IMR-90 (cell line): Measurements from ENCODE around the gene TMEM263. TPM values are rescaled to one million over a fixed set of nuclear protein-coding genes. Genes with fewer than 3 reads are reported as not detected.

Source experiments
- ATAC-seq: fragments of 200-7000 bp; cut with Tn5 transposase; 2 replicates; pipeline ENCODE4 v1.9.1; 2020; ENCODE audit warnings: low read depth, mild to moderate bottlenecking, moderate library complexity
- BruUV-seq: library from RNA; stranded (reverse); fragments of 400-500 nt; replicated peaks from 2 replicates; lab custom pipeline; 2021; lab: Mats Ljungman, UMichigan
- CTCF ChIA-PET: fragments of 300-600 bp; formaldehyde crosslinking; extraction: SDS; loops from one replicate; lab custom pipeline; 2021; ENCODE audit warnings: antibody characterized with exemption; lab: Yijun Ruan, JAX
- POLR2A ChIA-PET: fragments of 300-600 bp; sonication (Branson Sonifier 250); formaldehyde crosslinking; loops from one replicate; lab custom pipeline; 2022; ENCODE audit warnings: antibody characterized with exemption; ENCODE audit not compliant: unreplicated experiment; lab: Charles Lee
- DNase-seq: peaks from one replicate; pipeline ENCODE4 v3.0.0; 2013
- H2AFZ ChIP-seq: replicated peaks from 2 replicates; pipeline ENCODE3; 2013; ENCODE audit warnings: low read length, mild to moderate bottlenecking; ENCODE audit not compliant: poor library complexity
- H2AK5ac ChIP-seq: 2 replicates; pipeline ENCODE4 v1.6.1; 2013; ENCODE audit warnings: low read depth, low read length, inconsistent platforms
- H2AK9ac ChIP-seq: replicated peaks from 2 replicates; pipeline ENCODE3; 2013; ENCODE audit warnings: mild to moderate bottlenecking, low read depth, low read length, moderate library complexity; ENCODE audit not compliant: poor library complexity
- H2BK120ac ChIP-seq: 2 replicates; pipeline ENCODE4 v1.6.1; 2013; ENCODE audit warnings: low read depth, low read length, inconsistent platforms
- H2BK15ac ChIP-seq: 3 replicates; pipeline ENCODE4 v1.6.1; 2013; ENCODE audit warnings: low read depth, low read length, inconsistent platforms
- H2BK20ac ChIP-seq: 2 replicates; pipeline ENCODE4 v1.6.1; 2013; ENCODE audit warnings: low read depth, mild to moderate bottlenecking, inconsistent platforms, low read length, moderate library complexity
- H2BK5ac ChIP-seq: 2 replicates; pipeline ENCODE4 v1.6.1; 2013; ENCODE audit warnings: mild to moderate bottlenecking, low read depth, low read length, inconsistent platforms; ENCODE audit not compliant: poor library complexity, severe bottlenecking
- H3K14ac ChIP-seq: replicated peaks from 2 replicates; pipeline ENCODE4 v1.6.1; 2013; ENCODE audit warnings: low read depth, low read length, inconsistent platforms
- H3K18ac ChIP-seq: 2 replicates; pipeline ENCODE4 v1.6.1; 2013; ENCODE audit warnings: low read depth, low read length, control low read depth
- H3K23ac ChIP-seq: 2 replicates; pipeline ENCODE4 v1.6.1; 2013; ENCODE audit warnings: low read depth, low read length, inconsistent platforms
- H3K27ac ChIP-seq: 2 replicates; pipeline ENCODE4 v1.5.1; 2013; ENCODE audit warnings: mild to moderate bottlenecking, control low read depth, low read length; ENCODE audit not compliant: insufficient read depth
- H3K27me3 ChIP-seq: 2 replicates; pipeline ENCODE4 v1.6.1; 2013; ENCODE audit warnings: low read length; ENCODE audit not compliant: control insufficient read depth, insufficient read depth
- H3K36me3 ChIP-seq: 2 replicates; pipeline ENCODE4 v1.6.1; 2013; ENCODE audit warnings: low read length, mixed read lengths; ENCODE audit not compliant: control insufficient read depth, insufficient read depth
- H3K4ac ChIP-seq: 2 replicates; pipeline ENCODE4 v1.6.1; 2013; ENCODE audit warnings: low read depth, low read length, inconsistent platforms
- H3K4me1 ChIP-seq: 2 replicates; pipeline ENCODE4 v1.6.1; 2013; ENCODE audit warnings: low read length, mixed read lengths; ENCODE audit not compliant: control insufficient read depth, insufficient read depth
- H3K4me2 ChIP-seq: 2 replicates; pipeline ENCODE4 v1.6.1; 2013; ENCODE audit warnings: low read depth, mild to moderate bottlenecking, control low read depth, low read length, moderate library complexity
- H3K4me3 ChIP-seq: 2 replicates; pipeline ENCODE4 v1.5.1; 2013; ENCODE audit warnings: low read depth, mild to moderate bottlenecking, control low read depth, low read length, moderate library complexity; ENCODE audit not compliant: insufficient read depth
- H3K56ac ChIP-seq: 2 replicates; pipeline ENCODE4 v1.6.1; 2013; ENCODE audit warnings: low read length, inconsistent platforms; ENCODE audit not compliant: insufficient read depth; ENCODE audit errors: extremely low read depth
- H3K79me1 ChIP-seq, 2 experiments: 2 replicates each; pipeline ENCODE4 v1.6.1; 2013; ENCODE audit warnings: low read length in 2 of 2, inconsistent platforms in 1 of 2, low read depth in 1 of 2
- H3K9ac ChIP-seq: 2 replicates; pipeline ENCODE4 v1.6.1; 2013; ENCODE audit warnings: low read depth, low read length, control low read depth
- H3K9me1 ChIP-seq: 2 replicates; pipeline ENCODE4 v1.6.1; 2013; ENCODE audit warnings: low read length, inconsistent platforms; ENCODE audit not compliant: insufficient read depth
- H3K9me3 ChIP-seq: 2 replicates; pipeline ENCODE4 v1.6.1; 2013; ENCODE audit warnings: low read length; ENCODE audit not compliant: control insufficient read depth, insufficient read depth
- H4K20me1 ChIP-seq: 2 replicates; pipeline ENCODE4 v1.6.1; 2013; ENCODE audit warnings: low read length, inconsistent platforms; ENCODE audit not compliant: insufficient read depth
- H4K5ac ChIP-seq: 2 replicates; pipeline ENCODE4 v1.6.1; 2013; ENCODE audit warnings: mild to moderate bottlenecking, low read depth, low read length, control low read depth
- H4K8ac ChIP-seq, 2 experiments: 2 replicates each; pipeline ENCODE4 v1.6.1; 2013; ENCODE audit warnings: low read depth in 2 of 2, low read length in 2 of 2, control low read depth in 1 of 2, inconsistent platforms in 1 of 2
- H4K91ac ChIP-seq: 2 replicates; pipeline ENCODE4 v1.6.1; 2013; ENCODE audit warnings: low read depth, low read length, inconsistent platforms; ENCODE audit not compliant: insufficient read depth
- CEBPB ChIP-seq: IDR thresholded peaks from 2 replicates; pipeline ENCODE4 v1.6.1; 2012; ENCODE audit warnings: low read depth, low read length, improper control_type of control experiment
- CTCF ChIP-seq: conservative IDR thresholded peaks from 2 replicates; pipeline ENCODE4 v1.5.1; 2012; ENCODE audit warnings: mild to moderate bottlenecking, low read depth, low read length, improper control_type of control experiment
- POLR2A ChIP-seq: IDR thresholded peaks from 2 replicates; pipeline ENCODE4 v1.6.1; 2012; ENCODE audit warnings: mild to moderate bottlenecking, low read depth, low read length
- RFX5 ChIP-seq: IDR thresholded peaks from 2 replicates; pipeline ENCODE4 v1.8.0; 2012; ENCODE audit warnings: low read depth, mild to moderate bottlenecking, low read length, moderate library complexity
- WGBS, 2 experiments: methylation state at CpG; one replicate each; pipeline versions ENCODE4 v1.1.5 to v1.1.7; 2013; ENCODE audit warnings: missing lambda C conversion rate in 2 of 2; ENCODE audit not compliant: insufficient read length in 1 of 2; ENCODE audit errors: extremely low coverage in 2 of 2; 5-methylcytosine and 5-hydroxymethylcytosine counted together
- dilution Hi-C: fragments of 300-500 bp; cut with HindIII; formaldehyde crosslinking; loops from one replicate; pipeline ENCODE4 v1.14.3; 2018; ENCODE audit warnings: low sequenced_read_pairs; ENCODE audit not compliant: unreplicated experiment
- in situ Hi-C: fragments of 300-500 bp; cut with MboI; formaldehyde crosslinking; loops from 3 replicates; pipeline ENCODE4 v1.14.3; 2019; ENCODE audit warnings: low sequenced_read_pairs, inconsistent platforms, mixed read lengths
- intact Hi-C: fragments of 100-400 bp; cut with micrococcal nuclease; formaldehyde crosslinking; loops from 2 replicates; pipeline ENCODE4 v1.10.0; 2022
- polyA plus RNA-seq, 3 experiments: library from polyadenylated mRNA; depleted of rRNA; stranded (reverse); fragments of >200 nt; gene quantifications; 2 replicates each; pipeline ENCODE4 v1.2.3, GENCODE V29; 2012; ENCODE audit warnings: low replicate concordance in 1 of 3
- total RNA-seq: library from RNA; depleted of rRNA; stranded (reverse); fragments of >200 nt; gene quantifications from 2 replicates; pipeline ENCODE4 v1.2.3, GENCODE V29; 2012

The TMEM263 gene
- total and polyA plus RNA-seq, 2 of the 4 experiments (the other 2 are of a cell fraction) = 47.9 to 99.7 TPM

- ChIA-PET POLR2A (interaction anchor here (0.6 to 1.5 kb wide), 5 partner anchors 10 to 1852 kb away, joined by 3 to 20 read pairs (median 4); no protein-coding TSS in a partner anchor), CTCF (interaction anchor here (1.3 kb wide), 1 partner anchor 149 kb away, joined by 4 read pairs; no protein-coding TSS in a partner anchor)
- Histone ChIP-seq H3K4me3 (peak overlapping the region; percentile 85), H3K27me3 (no peaks in the 10 kb centered on the region), H4K8ac (peak overlapping the region; percentile 58 to 66; a peak in 3 of 4 replicates), H3K18ac (peak overlapping the region; percentile 42), H2BK120ac (peak overlapping the region; percentile 56), H2AK9ac (peak overlapping the region; percentile 100), H3K4me1 (peaks cover 6% of the 10 kb centered on the region), H2AFZ (peak overlapping the region; percentile 91), H3K4me2 (peak overlapping the region; percentile 96), H2AK5ac (peak overlapping the region; percentile 72), H3K4ac (peak overlapping the region; percentile 95), H2BK15ac (peak overlapping the region; percentile 9; the same call in 1 of the 3 replicates), H2BK20ac (no peak overlapping the region), H4K91ac (peak overlapping the region; percentile 91), H2BK5ac (peak overlapping the region; percentile 94), H3K9ac (peak overlapping the region; percentile 94), H3K9me3 (no peaks in the 10 kb centered on the region), H4K20me1 (peaks cover 37% of the 10 kb centered on the region), H3K79me1 (peaks cover 8 to 26% of the 10 kb centered on the region in 2 experiments), H4K5ac (peak overlapping the region; percentile 50), H3K27ac (peak overlapping the region; percentile 90), H3K56ac (peak overlapping the region; percentile 80), H3K9me1 (peaks cover 3% of the 10 kb centered on the region; the same call in 1 of the 2 replicates), H3K14ac (peak overlapping the region; percentile 99), H3K36me3 (peaks cover 7% of the 10 kb centered on the region), H3K23ac (peak overlapping the region; percentile 91)
- intact Hi-C loops (loop anchor here (1.0 kb wide), 1 partner anchor 136 kb away; no protein-coding TSS in a partner anchor), in situ Hi-C loops (no loop called here), dilution Hi-C loops (no loop called here)
- ATAC-seq = peak; percentile 55
- no TSS peak for BruUV-seq
- no CpG with 5 or more reads among the region's 34 CpGs for WGBS, 2 experiments
- TF ChIP-seq POLR2A = peak; percentile 20; the same call in 1 of the 2 replicates
- no peak for TF ChIP-seq CEBPB
- TF ChIP-seq CTCF = 0 out of 2 replicates have a peak, but pooled peaks have one; percentile 18
- TF ChIP-seq RFX5 = no peak
- DNase-seq = peak; percentile 64
Observed at GRCh38 chr12:106956048-106956578, 406 bp downstream of the TMEM263 start.
